DMS53 treated with DMSO at 0.1 percent for 48 hours (cell line): ENCODE results near the gene CHRNG.
"Not testable (repeated sequence)": the region's sequence is repeated elsewhere in the genome, so short reads cannot be mapped to it uniquely, and the experiment has no call there.

Source experiments
- DNase-seq: peaks from one replicate; lab custom pipeline; 2025; ENCODE audit not compliant: unreplicated experiment; lab: John Stamatoyannopoulos, UW

Gene CHRNG

DNA sequence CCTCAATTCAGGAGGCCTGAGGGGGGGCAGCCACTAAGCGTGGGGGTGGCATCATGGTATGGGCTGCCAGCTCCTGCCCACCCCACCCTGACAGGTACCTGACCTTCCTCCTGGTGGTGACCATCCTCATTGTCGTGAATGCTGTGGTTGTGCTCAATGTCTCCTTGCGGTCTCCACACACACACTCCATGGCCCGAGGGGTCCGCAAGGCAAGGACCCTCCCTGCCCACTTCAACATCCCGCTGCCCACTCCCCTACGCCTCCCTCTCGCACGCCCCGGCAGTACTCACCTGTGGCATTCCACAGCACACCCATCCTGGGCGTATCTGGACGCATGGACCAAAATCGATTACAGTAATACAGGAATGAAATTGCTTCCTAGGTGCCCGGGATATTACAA, 4.0 kb downstream of the CHRNG start:
- DNase-seq: no peak

DNA sequence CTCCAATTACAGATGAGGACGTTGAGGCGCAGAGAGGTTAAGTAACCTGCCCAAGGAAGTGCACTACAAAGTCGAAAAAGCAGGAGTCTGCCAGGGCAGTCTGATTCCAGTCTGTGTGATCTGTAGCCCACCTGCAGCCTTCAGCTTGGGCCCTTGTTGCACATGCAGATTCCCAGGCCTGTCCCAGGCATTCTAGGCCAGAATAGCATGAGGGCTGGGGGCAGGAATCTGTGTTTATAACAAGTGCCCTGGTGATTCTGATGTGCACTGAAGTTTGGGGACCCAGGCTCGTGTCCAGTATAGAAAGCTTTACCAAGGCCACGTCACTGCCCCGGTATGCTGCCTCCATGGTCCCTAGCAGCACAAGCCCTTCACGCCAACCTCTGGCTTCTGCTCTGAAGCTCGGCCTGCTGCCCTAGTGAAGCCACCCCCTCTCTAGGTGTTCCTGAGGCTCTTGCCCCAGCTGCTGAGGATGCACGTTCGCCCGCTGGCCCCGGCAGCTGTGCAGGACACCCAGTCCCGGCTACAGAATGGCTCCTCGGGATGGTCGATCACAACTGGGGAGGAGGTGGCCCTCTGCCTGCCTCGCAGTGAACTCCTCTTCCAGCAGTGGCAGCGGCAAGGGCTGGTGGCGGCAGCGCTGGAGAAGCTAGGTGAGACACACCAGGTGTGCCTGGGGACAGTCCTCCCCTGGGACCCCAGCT, 4.6 kb downstream of the CHRNG start:
- DNase-seq: no peak

DNA sequence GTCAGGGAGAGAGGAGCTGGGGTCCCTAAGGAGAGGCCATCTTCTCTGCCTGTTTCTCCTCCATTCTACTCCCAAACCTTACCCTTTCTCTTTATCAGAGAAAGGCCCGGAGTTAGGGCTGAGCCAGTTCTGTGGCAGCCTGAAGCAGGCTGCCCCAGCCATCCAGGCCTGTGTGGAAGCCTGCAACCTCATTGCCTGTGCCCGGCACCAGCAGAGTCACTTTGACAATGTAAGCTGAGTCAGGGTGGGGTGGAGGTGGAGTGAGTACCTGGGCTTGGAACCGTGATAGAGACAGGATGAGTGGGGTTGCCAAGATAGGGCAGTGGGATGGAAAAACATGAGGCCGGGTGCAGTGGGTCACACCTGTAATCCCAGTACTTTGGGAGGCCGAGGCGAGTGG, 5.2 kb downstream of the CHRNG start:
- DNase-seq: no peak

DNA sequence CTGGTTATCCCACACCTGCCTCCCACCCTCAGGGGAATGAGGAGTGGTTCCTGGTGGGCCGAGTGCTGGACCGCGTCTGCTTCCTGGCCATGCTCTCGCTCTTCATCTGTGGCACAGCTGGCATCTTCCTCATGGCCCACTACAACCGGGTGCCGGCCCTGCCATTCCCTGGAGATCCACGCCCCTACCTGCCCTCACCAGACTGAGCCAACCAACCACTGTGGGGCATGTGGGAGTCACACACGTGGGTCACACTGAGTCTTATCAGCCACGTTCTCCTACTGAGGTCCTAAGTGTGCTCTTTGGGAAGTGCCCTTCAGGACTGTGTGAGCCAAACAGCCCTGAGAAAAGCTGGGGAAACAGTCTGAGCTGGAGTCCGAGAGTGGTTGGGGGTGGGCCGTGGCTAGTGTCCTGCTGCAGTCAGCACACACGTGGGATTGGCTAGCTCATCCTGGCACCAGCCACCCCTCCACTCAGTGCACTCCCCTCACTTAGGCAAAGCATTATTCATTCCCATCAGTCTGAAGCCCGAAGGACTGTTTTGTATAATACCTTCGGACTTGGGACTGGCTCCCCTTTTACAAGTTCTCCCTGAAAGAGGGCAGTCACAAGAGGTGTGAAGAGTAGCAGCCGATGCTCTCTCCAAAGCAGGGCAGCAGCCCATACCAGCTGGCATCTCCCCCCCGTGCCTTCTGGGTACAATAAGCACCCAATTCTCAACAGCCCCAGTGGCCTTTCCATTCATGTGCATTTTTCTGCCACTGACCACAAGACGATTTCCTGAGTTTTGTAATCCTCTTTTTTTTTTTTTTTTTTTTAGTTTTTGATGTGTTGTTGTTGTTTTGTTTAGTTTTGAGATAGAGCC, 6.3 kb downstream of the CHRNG start:
- no peak for DNase-seq

DNA sequence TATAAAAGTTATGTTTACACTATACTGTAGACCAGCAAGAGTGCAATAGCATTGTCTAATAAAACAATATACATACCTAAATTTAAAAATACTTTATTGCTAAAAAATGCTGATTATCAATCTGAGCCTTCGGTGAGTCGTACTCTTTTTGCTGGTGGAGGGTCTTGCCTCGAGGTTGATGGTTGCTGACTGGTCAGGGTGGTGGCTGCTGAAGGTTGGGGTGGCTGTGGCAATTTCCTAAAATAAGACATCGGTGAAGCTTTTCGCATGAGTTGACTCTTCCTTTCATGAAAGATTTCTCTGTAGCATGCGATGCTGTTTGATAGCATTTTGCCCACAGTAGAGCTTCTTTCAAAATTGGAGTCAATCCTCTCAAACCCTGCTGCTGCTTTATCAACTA, 8.5 kb downstream of the CHRNG start:
- DNase-seq: no peak

DNA sequence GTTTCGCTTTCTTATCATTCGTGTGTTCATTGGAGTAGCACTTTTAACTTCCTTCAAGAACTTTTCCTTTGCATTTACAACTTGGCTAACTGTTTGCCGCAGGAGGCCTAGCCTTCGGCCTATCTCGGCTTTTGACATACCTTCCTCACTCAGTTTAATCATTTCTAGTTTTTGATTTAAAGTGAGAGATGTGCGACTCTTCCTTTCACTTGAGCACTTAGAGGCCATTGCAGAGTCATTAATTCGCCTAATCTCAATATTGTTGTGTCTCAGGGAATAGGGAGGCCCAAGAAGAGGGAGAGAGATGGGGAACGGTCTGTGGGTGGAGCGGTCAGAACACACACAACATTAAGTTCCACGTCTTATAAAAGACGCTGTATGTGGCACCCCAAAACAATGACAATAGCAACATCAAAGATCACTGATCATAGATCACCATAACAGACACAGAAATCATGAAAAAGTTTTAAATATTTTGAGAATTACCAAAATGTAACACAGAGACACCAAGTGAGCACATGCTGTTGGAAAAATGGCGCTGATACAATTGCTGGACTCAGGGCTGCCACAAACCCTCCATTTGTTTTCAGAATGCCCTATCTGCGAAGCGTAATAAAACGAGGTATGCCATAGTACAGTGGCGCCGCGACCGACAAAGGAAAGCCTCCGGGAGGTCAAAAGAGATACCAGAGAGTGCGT, 10.3 kb downstream of the CHRNG start:
- DNase-seq: no peak

DNA sequence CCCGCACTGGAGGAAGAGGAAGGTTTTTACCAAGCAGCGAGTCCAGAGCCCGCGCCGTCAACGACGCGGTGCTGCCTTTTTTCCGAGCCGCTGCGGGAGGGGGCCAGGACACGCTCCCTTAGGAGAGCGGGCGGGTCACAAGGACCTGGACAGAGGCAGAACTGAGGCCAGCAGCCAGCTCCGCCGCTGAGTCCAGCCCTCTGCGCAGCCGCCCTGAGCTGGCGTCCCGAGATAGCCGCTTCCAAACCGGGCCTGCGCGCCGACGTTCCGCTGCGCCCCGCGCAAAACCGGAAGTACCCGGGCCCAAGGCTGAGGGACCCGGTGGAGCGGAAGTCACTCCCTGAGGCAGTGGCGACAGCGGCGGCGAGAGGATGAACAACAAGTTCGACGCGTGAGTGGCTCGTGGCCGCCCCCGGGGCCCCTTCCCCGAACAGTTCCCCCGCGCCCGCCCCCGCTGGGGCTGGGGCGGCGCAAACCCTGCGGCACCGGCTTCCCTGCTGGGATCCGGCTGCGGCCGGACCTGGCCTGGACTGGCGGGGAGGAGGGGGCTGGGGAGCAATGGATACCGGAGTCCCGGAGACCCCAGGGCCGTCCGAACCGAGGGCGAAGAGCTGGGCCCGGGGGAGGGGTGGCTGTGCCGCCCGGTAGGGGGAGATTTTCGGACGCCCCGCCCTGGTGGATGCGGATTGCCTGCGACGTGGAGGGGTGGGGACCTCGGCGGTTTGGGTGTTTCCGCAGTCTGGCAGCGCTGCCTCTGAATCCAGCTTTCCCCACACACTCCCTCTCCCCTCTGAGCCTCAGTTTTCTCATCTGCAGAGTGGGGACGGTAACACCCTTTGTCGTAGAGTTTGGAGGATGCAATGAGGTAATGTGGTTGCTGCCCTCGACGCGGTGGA, 11.1 kb downstream of the CHRNG start, which contains the start of the genes EIF4E2 and TIGD1:
EIF4E2 (plus strand) TSS at position 336 of the 896 bp plus-strand sequence; CDS start at position 372, 36 bp downstream.
TIGD1 (minus strand) TSS at position 204 of the 896 bp plus-strand sequence. CDS start 675 bp downstream, outside the sequence.
- DNase-seq: peak; percentile 77

DNA sequence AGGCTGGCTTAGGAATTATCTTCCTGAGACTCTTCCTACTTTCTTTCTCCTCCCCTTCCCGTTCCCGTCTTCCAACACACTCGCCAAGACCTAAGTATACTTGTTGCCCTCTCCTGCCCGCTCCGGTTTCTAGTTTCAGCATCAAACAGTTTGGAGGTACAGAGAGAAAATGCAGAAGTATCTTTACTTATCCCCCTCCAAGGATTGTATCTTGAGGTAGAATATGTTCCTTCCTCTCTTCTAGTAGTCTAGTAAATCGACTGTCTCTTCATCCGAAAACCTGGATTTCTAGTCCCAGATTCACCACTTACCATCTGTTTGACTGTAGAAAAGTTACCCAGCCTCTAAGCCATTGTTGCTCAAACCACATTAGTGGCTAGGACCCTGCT, 11.8 kb downstream of the CHRNG start:
- no peak for DNase-seq

DNA sequence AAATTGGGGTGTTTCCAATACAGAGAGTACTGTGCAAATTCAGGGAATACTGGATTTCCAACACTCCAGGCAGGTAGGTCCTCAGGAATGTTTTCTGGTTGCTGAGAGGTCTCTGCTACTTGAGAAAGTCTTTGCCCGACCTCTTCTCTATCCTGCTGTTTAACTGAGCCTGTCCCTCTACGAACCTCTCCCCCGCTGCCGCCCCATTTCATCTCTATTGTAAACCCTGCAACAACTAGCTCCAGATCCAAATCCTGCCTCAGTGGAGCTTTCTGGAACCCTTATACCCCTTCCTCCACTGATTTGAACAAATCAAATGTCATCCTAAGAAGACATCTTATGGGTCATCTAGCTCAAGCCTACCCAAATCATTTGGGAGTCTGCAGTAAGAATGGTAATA, 12.3 kb downstream of the CHRNG start:
- DNase-seq: no peak

DNA sequence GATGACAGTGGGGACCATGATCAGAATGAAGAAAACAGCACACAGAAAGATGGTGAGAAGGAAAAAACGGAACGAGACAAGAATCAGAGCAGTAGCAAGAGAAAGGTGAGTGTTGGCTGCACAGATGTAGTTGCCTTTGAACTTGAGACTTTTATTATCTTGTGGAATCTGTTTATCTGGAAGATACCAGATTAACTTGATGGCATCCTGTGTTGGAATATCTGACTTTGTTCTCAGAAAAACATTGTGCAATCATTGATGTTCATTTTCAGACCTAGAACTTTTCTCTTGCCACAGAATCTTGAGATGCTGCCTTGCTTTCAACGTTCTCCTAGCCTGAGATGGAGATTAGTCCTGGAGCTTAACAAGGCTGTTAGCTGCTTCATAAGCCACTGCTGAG, 16.9 kb downstream of the CHRNG start:
- DNase-seq: no peak

DNA sequence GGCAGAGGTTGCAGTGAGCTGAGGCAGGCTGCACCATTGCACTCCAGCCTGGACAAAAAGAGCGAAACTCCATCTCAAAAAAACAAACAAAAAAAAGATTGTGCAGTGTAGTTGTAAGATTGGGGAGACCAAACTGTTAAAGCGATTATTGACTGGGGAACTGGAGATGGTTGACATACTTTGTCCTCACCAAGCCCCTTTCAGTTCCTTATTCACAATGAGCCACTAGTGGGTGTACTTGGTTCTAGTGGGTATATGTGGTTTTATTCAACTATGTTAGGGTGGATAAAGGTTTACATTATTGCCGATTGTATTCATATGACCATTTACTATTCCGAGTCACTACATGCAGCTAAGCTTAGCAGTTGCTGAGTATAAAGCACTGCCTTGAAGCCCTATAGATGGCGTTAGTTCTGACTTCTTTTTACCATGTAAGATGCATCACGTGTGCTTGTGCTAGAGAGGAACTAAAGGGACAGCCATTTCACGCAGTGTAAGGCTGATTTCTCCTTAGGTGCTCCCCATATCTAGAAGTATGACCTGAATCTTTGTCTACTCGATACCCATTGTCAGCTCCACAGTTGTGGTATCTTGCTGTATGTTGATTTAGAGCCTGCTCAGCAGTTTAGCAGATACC, 23.1 kb downstream of the CHRNG start:
- no peak for DNase-seq

DNA sequence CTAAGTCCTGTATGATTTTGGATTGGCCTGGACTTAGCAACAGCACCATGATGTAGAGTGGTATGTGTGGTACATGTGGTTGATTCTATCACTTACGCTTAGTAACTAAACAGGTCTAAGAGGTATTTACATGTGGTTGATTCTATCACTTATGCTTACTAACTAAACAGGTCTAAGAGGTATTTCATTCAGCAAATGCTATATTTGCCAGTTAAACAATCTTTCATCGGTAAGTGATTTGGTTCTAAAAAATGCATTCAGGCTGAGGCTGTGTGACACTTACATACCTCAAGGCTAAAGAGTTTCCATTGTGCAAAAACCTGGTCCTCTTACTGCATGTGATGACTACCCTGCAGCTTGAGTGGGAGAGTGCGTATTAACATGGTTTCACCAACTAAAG, 24.1 kb downstream of the CHRNG start:
- DNase-seq: no peak

DNA sequence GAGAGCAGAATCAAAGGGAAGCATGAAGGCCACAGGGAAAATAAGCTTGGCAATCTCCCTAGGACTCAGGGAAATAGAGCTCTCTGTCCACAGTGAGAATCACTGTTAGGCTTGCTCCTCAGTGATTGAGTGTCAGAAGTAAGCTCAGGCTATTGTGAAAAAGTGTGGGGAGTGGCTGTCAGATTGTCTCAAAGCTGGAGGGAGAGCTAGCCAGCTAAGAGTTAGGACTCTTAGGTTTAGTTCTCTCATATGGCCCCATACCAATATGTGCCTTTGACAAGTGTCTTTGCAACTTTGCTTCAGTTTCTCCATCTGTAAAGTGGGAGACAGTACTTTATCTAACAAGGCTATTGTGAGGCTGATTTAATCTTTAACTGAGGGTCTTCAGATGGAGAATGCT, 28.2 kb downstream of the CHRNG start:
- no peak for DNase-seq

DNA sequence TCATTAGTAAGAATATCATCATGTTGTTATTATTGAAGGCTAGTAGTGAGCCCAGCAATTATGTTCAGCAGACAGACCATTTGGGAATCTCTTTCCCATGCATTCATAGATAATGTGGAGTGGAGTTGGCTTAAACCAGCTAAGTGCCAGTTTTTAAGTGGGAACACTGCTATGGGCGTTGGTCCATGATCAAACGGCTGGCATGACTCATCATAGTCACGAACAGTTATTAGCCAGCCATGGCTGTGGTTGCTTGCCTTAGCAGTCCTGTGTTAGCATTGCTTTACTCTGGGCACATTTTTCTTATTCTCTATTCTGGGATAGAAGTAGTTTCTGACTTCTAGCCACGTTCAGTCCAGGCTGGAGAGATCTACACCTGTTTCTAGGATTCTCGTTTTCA, 28.7 kb downstream of the CHRNG start:
- peak; percentile 25 for DNase-seq

DNA sequence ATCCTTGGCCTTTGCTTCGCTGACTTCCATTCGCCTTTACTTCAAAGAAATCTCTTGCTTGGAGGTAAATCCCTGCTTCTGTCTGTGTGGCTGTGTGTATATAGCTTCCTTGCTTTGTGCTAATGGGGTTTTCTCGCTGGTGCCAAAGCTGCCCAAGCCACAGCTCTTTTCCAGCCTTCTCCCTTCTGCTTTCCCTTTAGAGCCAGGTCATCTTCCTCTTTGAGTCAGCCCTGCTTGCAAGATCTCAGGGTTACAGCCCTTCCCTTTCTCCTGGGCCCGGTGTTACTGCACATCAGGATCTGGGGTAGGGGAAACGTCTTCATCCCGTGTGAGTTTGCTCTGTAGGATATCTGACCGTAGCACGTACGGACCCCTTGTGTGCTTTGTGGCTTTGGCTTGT, 30.0 kb downstream of the CHRNG start:
- DNase-seq: no peak

DNA sequence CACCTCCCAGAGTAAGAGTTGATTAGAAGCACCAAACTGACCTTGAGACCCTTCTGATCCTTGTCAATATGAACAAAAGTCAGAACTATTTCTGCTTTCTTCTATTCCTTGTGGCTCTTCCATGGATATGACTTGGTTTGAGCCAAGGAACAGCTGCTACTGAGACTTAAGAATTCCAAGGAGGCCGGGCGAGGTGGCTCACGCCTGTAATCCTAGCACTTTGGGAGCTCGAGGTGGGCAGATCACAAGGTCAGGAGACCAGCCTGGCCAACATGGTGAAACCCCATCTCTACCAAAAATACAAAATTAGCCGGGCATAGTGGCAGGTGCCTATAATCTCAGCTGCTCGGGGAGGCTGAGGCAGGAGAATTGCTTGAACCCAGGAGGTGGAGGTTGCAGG, 31.0 kb downstream of the CHRNG start:
- not testable (repeated sequence) for DNase-seq

DNA sequence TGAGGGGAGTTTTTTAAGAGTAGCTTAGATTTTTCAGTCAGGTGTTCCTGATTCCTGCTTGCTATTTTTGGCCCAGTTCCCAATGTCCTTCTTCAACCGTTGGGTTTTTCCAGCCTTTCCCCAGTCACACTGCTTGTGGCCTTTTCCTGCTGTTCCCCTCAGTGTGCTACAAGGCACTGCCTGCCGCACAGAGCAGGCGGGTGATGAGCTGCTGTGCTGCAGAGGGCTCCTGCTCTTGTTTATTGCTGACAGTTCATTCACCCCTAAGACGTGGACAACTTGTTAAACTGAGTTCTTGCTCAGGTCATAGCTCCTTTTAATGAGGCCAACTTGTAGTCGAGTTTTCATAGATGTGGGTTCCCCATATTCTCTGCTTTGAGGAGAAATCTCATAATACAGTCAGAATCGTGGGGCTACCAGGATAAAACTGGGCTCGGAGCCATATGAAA, 31.6 kb downstream of the CHRNG start:
- no peak for DNase-seq

DNA sequence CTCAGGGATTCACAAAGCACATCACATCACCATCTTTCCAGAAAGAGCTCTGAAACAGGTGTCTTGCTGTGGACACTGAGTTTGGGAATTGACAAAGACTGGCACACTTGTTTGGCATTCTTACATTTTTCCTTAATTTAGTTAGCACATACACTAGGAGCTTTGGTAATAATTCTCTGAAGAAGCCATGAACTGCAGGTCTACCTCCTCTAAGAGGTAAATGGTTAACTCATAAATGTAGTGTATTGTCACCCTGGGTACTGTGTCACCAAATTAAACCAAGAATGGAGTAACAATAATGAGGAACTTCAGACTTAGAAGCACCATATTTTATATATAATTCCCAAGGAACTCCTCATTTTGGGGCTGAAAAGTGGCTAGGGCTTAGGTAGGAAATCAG, 33.5 kb downstream of the CHRNG start:
- DNase-seq: no peak

DNA sequence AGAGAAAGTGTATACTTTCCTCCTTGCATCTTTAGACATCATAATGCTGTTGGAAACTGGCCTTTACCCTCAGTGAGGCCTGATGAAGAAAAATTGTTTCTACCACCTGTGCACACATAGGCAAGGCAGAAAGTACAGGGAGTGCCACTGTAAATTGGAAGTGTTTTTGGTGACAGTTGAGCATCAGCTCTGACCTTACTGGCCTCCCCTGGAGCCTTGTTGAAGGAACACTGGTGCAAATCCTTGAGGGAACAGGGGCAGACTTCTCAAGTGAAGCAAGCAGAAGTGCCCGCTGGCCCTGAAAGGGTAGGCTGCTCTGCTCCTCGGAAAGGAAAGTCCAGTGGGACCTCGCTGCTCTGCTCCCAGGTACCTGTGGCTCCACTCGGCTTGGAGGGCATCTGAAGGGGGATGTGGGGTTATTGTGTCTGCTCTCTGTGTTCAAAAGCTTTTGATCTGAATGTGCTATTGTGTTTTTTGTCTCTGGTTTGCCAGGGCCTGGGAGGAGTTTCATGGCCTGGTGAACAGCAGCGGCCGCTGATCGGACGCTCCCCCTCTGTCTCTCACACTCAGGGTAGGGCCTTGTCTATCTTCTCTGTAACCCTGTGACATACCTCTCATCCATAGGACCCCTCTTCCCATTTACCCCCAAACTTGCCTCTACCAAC, 34.4 kb downstream of the CHRNG start:
- DNase-seq: no peak
